Measurements from ENCODE around the gene ADISSP.

ADISSP gene

DNA sequence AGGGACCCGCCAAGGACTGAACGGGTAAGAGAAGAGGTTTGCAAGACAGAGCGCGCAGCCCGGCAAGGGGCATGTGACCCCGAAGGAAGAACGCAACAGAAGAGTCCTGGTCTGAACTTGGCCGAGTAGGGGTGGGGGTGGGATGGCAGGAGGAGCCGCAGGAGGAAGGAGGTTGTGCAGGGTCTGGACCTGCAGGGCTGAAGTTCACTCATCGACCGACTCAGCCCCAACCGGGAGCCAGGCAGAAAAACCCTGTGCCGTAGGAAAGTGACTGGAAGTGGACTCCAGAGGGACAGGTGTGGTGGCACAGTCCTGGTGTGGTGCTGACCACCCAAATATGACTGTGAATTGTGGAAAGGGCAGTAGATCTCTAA is 15.2 kb downstream of the ADISSP start:
- H3K9ac ChIP-seq (ENCODE audit: low read length) = no peak overlapping the region
- H3K4me1 ChIP-seq (ENCODE audit: insufficient read depth, low read length, severe bottlenecking) = no peaks in the 10 kb centered on the region
- no peaks in the 10 kb centered on the region for H3K27me3 ChIP-seq (ENCODE audit: insufficient read depth, low read length)
- TF ChIP-seq, protein P1, sequence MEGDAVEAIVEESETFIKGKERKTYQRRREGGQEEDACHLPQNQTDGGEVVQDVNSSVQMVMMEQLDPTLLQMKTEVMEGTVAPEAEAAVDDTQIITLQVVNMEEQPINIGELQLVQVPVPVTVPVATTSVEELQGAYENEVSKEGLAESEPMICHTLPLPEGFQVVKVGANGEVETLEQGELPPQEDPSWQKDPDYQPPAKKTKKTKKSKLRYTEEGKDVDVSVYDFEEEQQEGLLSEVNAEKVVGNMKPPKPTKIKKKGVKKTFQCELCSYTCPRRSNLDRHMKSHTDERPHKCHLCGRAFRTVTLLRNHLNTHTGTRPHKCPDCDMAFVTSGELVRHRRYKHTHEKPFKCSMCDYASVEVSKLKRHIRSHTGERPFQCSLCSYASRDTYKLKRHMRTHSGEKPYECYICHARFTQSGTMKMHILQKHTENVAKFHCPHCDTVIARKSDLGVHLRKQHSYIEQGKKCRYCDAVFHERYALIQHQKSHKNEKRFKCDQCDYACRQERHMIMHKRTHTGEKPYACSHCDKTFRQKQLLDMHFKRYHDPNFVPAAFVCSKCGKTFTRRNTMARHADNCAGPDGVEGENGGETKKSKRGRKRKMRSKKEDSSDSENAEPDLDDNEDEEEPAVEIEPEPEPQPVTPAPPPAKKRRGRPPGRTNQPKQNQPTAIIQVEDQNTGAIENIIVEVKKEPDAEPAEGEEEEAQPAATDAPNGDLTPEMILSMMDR (IDR thresholded peaks at IDR 0.05; ENCODE audit: low read length) = no peak
- TF ChIP-seq EZH2 (IDR thresholded peaks at IDR 0.05; ENCODE audit: borderline replicate concordance, low read length) = no peak
- H3F3A ChIP-seq (ENCODE audit: insufficient read depth, low read length) = no peaks in the 10 kb centered on the region
- no peak overlapping the region for H3K4me2 ChIP-seq (ENCODE audit: low read length)
- no peaks in the 10 kb centered on the region for H3K9me2 ChIP-seq (ENCODE audit: low read depth, low read length)
- H4K20me1 ChIP-seq (ENCODE audit: insufficient read depth, low read length) = no peaks in the 10 kb centered on the region
- no peak overlapping the region for H3K4me3 ChIP-seq (ENCODE audit: low read depth, low read length, poor library complexity, severe bottlenecking)
- no peak overlapping the region for H2AFZ ChIP-seq (ENCODE audit: low read length)
- H3K36me3 ChIP-seq (ENCODE audit: insufficient read depth, low read length) = peaks cover 8% of the 10 kb centered on the region
- no peak overlapping the region for H3K27ac ChIP-seq (ENCODE audit: low read depth, low read length, poor library complexity, severe bottlenecking)
- no peaks in the 10 kb centered on the region for H3K79me2 ChIP-seq (ENCODE audit: insufficient read depth, low read length)
- no peaks in the 10 kb centered on the region for H3K9me3 ChIP-seq (ENCODE audit: low read length)

DNA sequence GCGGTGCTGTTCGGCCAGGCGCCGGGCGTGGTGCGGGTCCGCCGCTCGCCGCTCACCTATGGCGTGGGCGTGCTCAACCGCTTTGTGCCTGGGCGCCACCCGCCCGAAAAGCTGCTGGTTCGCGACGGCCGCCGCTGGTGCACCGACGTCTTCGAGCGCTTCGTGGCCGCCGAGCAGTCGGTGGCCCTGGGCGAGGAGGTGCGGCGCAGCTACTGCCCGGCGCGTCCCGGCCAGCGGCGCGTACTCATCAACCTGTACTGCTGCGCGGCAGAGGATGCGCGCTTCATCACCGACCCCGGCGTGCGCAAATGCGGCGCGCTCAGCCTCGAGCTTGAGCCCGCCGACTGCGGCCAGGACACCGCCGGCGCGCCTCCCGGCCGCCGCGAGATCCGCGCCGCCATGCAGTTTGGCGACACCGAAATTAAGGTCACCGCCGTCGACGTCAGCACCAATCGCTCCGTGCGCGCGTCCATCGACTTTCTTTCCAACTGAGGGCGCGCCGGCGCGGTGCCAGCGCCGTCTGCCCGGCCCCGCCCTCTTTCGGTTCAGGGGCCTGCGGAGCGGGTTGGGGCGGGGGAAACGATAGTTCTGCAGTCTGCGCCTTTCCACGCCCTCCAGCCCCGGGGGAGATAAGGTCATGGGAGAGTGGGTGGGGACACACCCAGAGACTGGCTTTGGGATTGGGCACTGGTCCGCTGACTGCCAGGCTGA is 15.7 kb downstream of the ADISSP start:
- Histone ChIP-seq H3K4me1 (ENCODE audit: insufficient read depth, low read length, severe bottlenecking) (no peaks in the 10 kb centered on the region), H3K9me2 (ENCODE audit: low read depth, low read length) (no peaks in the 10 kb centered on the region), H3K27ac (ENCODE audit: low read depth, low read length, poor library complexity, severe bottlenecking) (no peak overlapping the region), H3K27me3 (ENCODE audit: insufficient read depth, low read length) (0 out of 2 replicates have a peak, but pooled peaks cover 1% of the 10 kb centered on the region), H3K79me2 (ENCODE audit: insufficient read depth, low read length) (no peaks in the 10 kb centered on the region), H3K4me3 (ENCODE audit: low read depth, low read length, poor library complexity, severe bottlenecking) (no peak overlapping the region), H4K20me1 (ENCODE audit: insufficient read depth, low read length) (no peaks in the 10 kb centered on the region), H3K9ac (ENCODE audit: low read length) (no peak overlapping the region), H3K36me3 (ENCODE audit: insufficient read depth, low read length) (peaks cover 8% of the 10 kb centered on the region), H3K4me2 (ENCODE audit: low read length) (no peak overlapping the region), H2AFZ (ENCODE audit: low read length) (no peak overlapping the region), H3K9me3 (ENCODE audit: low read length) (no peaks in the 10 kb centered on the region), H3F3A (ENCODE audit: insufficient read depth, low read length) (no peaks in the 10 kb centered on the region)
- TF ChIP-seq, protein P1 (IDR thresholded peaks at IDR 0.05; ENCODE audit: low read length) = no peak
- TF ChIP-seq EZH2 (IDR thresholded peaks at IDR 0.05; ENCODE audit: borderline replicate concordance, low read length) = no peak

GRCh38 chr20:3751305-3751674 is 16.3 kb downstream of the ADISSP start:
- H3K9me3 ChIP-seq (ENCODE audit: low read length) = no peaks in the 10 kb centered on the region
- H3K27me3 ChIP-seq (ENCODE audit: insufficient read depth, low read length) = 0 out of 2 replicates have a peak, but pooled peaks cover 4% of the 10 kb centered on the region
- H3K4me2 ChIP-seq (ENCODE audit: low read length) = no peak overlapping the region
- H3K9ac ChIP-seq (ENCODE audit: low read length) = no peak overlapping the region
- H3K36me3 ChIP-seq (ENCODE audit: insufficient read depth, low read length) = peaks cover 8% of the 10 kb centered on the region
- no peak overlapping the region for H3K27ac ChIP-seq (ENCODE audit: low read depth, low read length, poor library complexity, severe bottlenecking)
- H3K4me3 ChIP-seq (ENCODE audit: low read depth, low read length, poor library complexity, severe bottlenecking) = no peak overlapping the region
- H3F3A ChIP-seq (ENCODE audit: insufficient read depth, low read length) = no peaks in the 10 kb centered on the region
- no peaks in the 10 kb centered on the region for H3K79me2 ChIP-seq (ENCODE audit: insufficient read depth, low read length)
- no peaks in the 10 kb centered on the region for H4K20me1 ChIP-seq (ENCODE audit: insufficient read depth, low read length)
- no peak for TF ChIP-seq EZH2 (IDR thresholded peaks at IDR 0.05; ENCODE audit: borderline replicate concordance, low read length)
- TF ChIP-seq, protein P1 (IDR thresholded peaks at IDR 0.05; ENCODE audit: low read length) = no peak
- H3K4me1 ChIP-seq (ENCODE audit: insufficient read depth, low read length, severe bottlenecking) = no peaks in the 10 kb centered on the region
- H3K9me2 ChIP-seq (ENCODE audit: low read depth, low read length) = no peaks in the 10 kb centered on the region
- H2AFZ ChIP-seq (ENCODE audit: low read length) = no peak overlapping the region

Measured in OCI-LY1 (cell line).